ENCODE results near the gene NME7. TPM values are rescaled to one million over a fixed set of nuclear protein-coding genes. Genes with fewer than 3 reads are reported as not detected.

Gene NME7
- total RNA-seq, 2 experiments from 2014 or later = 7.1 to 8.5 TPM

GRCh38 chr1:169112241-169112640 lies 255.4 kb downstream of the NME7 start:
- DNase-seq = no peak
- Mint-ChIP-seq H3K27me3 (ENCODE audit: low read depth) (peaks cover 5% of the 10 kb centered on the region), H3K27ac (no peak overlapping the region), H3K4me1 (ENCODE audit: low read depth) (peaks cover 38% of the 10 kb centered on the region), H3K36me3 (ENCODE audit: low read depth) (peaks cover 10% of the 10 kb centered on the region), H3K4me3 (no peak overlapping the region), H3K9me3 (no peaks in the 10 kb centered on the region)
- intact Hi-C loops (cut with micrococcal nuclease) = no loop called here
- CTCF ChIA-PET = interaction anchor here (0.6 to 2.1 kb wide), 6 partner anchors 12 to 560 kb away, joined by 3 to 6 read pairs (median 3); no protein-coding TSS in a partner anchor

GRCh38 chr1:169111472-169111871 lies 256.1 kb downstream of the NME7 start:
- intact Hi-C loops (cut with micrococcal nuclease) = no loop called here

GRCh38 chr1:169110689-169111447 lies 256.7 kb downstream of the NME7 start:
- H3K36me3 Mint-ChIP-seq (ENCODE audit: low read depth) = peaks cover 10% of the 10 kb centered on the region
- CTCF ChIA-PET = interaction anchor here (1.5 kb wide), 1 partner anchor 11 kb away, joined by 3 read pairs; no protein-coding TSS in a partner anchor
- H3K27ac Mint-ChIP-seq = no peak overlapping the region
- peaks cover 7% of the 10 kb centered on the region for H3K27me3 Mint-ChIP-seq (ENCODE audit: low read depth)
- H3K9me3 Mint-ChIP-seq = no peaks in the 10 kb centered on the region
- peaks cover 38% of the 10 kb centered on the region for H3K4me1 Mint-ChIP-seq (ENCODE audit: low read depth)
- no peak overlapping the region for H3K4me3 Mint-ChIP-seq
- intact Hi-C loops (cut with micrococcal nuclease) = no loop called here
- DNase-seq = no peak

More at GRCh38 chr1:169111472-169111871, 256.1 kb downstream of the NME7 start:
- CTCF ChIA-PET = interaction anchor here (0.6 to 2.1 kb wide), 3 partner anchors 12 to 237 kb away, joined by 3 to 6 read pairs (median 3); no protein-coding TSS in a partner anchor
- no peak overlapping the region for H3K4me3 Mint-ChIP-seq
- no peaks in the 10 kb centered on the region for H3K9me3 Mint-ChIP-seq
- H3K4me1 Mint-ChIP-seq (ENCODE audit: low read depth) = peaks cover 41% of the 10 kb centered on the region
- no peak overlapping the region for H3K27ac Mint-ChIP-seq
- H3K27me3 Mint-ChIP-seq (ENCODE audit: low read depth) = peaks cover 7% of the 10 kb centered on the region
- peaks cover 10% of the 10 kb centered on the region for H3K36me3 Mint-ChIP-seq (ENCODE audit: low read depth)
- DNase-seq = no peak

DNA sequence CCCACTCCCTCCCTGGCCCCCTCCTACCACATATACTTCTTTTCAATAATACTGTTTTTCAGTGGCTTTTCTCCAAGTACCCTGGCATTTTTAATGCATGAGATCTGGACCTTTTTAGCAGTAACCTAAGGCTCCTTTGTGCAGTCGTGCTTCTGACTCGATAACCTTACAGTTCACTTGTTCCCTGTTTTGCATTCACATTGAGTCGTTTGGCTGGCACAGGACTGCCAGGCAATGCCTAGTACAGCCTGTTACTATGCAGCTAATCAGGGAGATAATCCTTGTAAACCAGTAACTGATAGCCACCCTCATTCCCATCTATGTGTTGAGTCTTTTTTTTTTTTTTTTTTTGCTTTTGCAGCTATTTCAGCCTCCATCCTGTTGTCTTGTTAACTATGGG lies 257.4 kb downstream of the NME7 start:
- Mint-ChIP-seq H3K27ac (no peak overlapping the region), H3K9me3 (no peaks in the 10 kb centered on the region), H3K4me3 (no peak overlapping the region), H3K27me3 (ENCODE audit: low read depth) (peaks cover 7% of the 10 kb centered on the region), H3K4me1 (ENCODE audit: low read depth) (peaks cover 38% of the 10 kb centered on the region), H3K36me3 (ENCODE audit: low read depth) (peaks cover 10% of the 10 kb centered on the region)
- CTCF ChIA-PET = interaction anchor here (1.2 kb wide), 1 partner anchor 129 kb away, joined by 3 read pairs; no protein-coding TSS in a partner anchor
- intact Hi-C loops (cut with micrococcal nuclease) = no loop called here
- DNase-seq = no peak

DNA sequence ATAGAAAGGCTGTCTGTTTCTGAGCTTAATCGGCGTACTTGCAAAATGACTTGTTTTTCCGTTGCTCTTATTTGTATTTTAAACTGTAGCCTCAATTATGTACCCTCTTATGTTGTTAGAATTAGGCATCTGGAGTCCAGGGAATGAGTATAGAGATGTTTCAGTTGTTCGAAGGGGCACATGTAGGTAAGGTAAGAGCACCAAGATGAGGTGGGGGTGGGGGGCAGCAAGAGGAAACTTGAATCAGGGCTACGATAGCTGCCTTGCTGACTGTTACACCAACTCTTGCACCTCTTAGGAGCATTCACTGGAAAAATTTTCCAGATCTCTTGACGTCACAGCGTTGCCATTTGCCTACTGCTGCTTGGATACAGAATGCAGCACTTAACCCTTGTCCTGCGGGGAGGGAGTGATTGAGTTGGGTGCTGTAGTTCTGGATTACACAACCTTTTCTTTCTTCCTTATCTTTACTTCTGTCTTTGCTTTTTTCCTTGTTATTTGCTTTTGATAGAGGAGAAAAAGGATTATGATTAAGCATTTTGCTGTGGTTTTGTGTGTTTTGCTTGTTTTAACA lies 257.9 kb downstream of the NME7 start:
- intact Hi-C loops (cut with micrococcal nuclease) = loop anchor here (5.0 to 10.0 kb wide), 4 partner anchors 478 to 765 kb away; partner anchors contain the start of genes F5 and SELL
- no peak overlapping the region for H3K27ac Mint-ChIP-seq
- DNase-seq = no peak
- no peak overlapping the region for H3K4me3 Mint-ChIP-seq
- H3K9me3 Mint-ChIP-seq = no peaks in the 10 kb centered on the region
- CTCF ChIA-PET = interaction anchor here (0.6 to 1.2 kb wide), 2 partner anchors 129 to 447 kb away, joined by 3 to 4 read pairs; no protein-coding TSS in a partner anchor
- H3K4me1 Mint-ChIP-seq (ENCODE audit: low read depth) = peaks cover 43% of the 10 kb centered on the region
- peaks cover 10% of the 10 kb centered on the region for H3K36me3 Mint-ChIP-seq (ENCODE audit: low read depth)
- H3K27me3 Mint-ChIP-seq (ENCODE audit: low read depth) = peaks cover 13% of the 10 kb centered on the region

GRCh38 chr1:169108863-169109560 lies 258.6 kb downstream of the NME7 start:
- Mint-ChIP-seq H3K9me3 (no peaks in the 10 kb centered on the region), H3K27ac (no peak overlapping the region), H3K4me3 (no peak overlapping the region), H3K4me1 (ENCODE audit: low read depth) (peaks cover 43% of the 10 kb centered on the region), H3K27me3 (ENCODE audit: low read depth) (peaks cover 15% of the 10 kb centered on the region), H3K36me3 (ENCODE audit: low read depth) (peaks cover 10% of the 10 kb centered on the region)
- CTCF ChIA-PET = interaction anchor here (0.6 to 1.2 kb wide), 3 partner anchors 10 to 446 kb away, joined by 3 to 5 read pairs (median 4); no protein-coding TSS in a partner anchor
- intact Hi-C loops (cut with micrococcal nuclease) = loop anchor here (1.0 to 10.0 kb wide), 5 partner anchors 118 to 764 kb away; partner anchors contain the start of genes F5 and SELL
- peak; percentile 34 for DNase-seq

- peaks cover 6% of the 10 kb centered on the region for H3K36me3 Mint-ChIP-seq (ENCODE audit: low read depth)
- no peaks in the 10 kb centered on the region for H3K9me3 Mint-ChIP-seq
- peaks cover 15% of the 10 kb centered on the region for H3K27me3 Mint-ChIP-seq (ENCODE audit: low read depth)
- H3K4me1 Mint-ChIP-seq (ENCODE audit: low read depth) = peaks cover 43% of the 10 kb centered on the region
- intact Hi-C loops (cut with micrococcal nuclease) = loop anchor here (1.0 to 10.0 kb wide), 5 partner anchors 117 to 763 kb away; partner anchors contain the start of genes F5 and SELL
- CTCF ChIA-PET = interaction anchor here (0.9 kb wide), 1 partner anchor 509 kb away, joined by 3 read pairs; no protein-coding TSS in a partner anchor
- H3K4me3 Mint-ChIP-seq = peak overlapping the region; percentile 77
- H3K27ac Mint-ChIP-seq = no peak overlapping the region
- no peak for DNase-seq
These were observed 259.4 kb downstream of the NME7 start for GRCh38 chr1:169108223-169108622.

DNA sequence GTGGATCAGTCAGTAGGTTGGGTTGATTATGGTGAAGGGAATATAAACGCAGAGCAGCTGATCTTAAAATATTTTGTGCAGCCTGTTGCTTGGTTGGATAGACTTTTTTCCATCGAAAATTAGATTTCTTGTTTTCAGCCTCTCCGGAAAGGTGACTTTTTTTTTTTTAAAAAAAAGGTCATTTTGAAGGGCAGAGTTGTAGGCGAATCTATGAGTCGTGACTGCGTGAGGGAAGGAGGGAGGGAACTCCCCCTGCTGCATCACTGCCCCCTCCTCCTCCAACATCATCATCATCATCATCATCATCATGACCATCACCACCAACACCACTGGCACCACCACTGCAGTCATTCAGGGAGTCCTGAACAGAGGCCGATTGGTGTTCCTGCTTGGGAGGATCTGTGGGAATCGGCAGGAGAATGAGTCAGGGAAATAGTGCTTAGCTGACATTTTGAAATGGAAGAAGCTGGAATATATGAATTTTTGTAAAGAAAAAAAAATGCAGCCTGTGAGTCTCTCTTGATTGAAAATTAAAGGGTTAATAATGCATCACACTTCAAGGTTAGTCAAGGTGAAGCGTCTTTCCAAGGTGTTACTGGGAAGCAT lies 259.9 kb downstream of the NME7 start:
- peak; percentile 54 for DNase-seq
- Mint-ChIP-seq H3K9me3 (no peaks in the 10 kb centered on the region), H3K4me3 (peak overlapping the region; percentile 77), H3K4me1 (ENCODE audit: low read depth) (peaks cover 43% of the 10 kb centered on the region), H3K36me3 (ENCODE audit: low read depth) (peaks cover 6% of the 10 kb centered on the region), H3K27ac (peak overlapping the region; percentile 31), H3K27me3 (ENCODE audit: low read depth) (peaks cover 15% of the 10 kb centered on the region)
- CTCF ChIA-PET = interaction anchor here (0.6 to 0.9 kb wide), 5 partner anchors 63 to 1877 kb away, joined by 3 read pairs; no protein-coding TSS in a partner anchor
- intact Hi-C loops (cut with micrococcal nuclease) = loop anchor here (1.0 to 10.0 kb wide), 8 partner anchors 116 to 763 kb away; partner anchors contain the start of genes F5 and SELL

DNA sequence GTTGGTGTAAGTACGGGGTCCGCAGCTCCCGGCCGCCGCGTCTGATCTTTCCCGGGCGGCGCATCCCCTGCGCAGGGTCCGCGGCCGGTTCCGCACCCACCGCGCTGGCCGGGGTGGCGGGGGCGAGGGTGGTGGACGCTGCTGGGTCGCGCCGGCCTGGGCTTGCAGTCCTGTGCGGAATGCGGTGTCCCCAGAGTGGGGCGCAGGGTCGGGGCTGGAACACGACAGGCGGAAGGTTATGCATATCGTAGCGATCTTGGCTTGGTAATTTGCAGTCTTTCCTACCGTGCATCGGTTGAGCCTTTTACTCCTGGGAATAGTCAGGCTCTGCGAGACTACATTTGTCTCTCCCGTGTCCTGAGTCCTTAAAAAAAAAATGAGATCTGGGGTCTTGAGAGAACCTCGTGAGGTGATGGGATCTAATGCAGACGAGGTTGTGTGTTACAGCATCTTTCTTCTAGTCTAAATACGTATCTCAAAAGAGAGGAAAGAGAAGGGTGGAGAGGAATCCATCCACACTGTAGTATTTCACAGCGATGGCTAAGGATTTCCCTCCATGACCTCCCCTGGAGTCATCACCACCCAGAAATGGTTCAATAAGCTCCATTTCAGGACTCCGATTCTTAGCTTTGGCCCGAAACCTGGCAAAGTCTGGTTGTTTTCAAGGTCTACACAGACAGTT lies 260.5 kb downstream of the NME7 start:
- CTCF ChIA-PET = interaction anchor here (0.6 to 0.9 kb wide), 5 partner anchors 63 to 1877 kb away, joined by 3 read pairs; no protein-coding TSS in a partner anchor
- no peak for DNase-seq

GRCh38 chr1:169106095-169106920 lies 261.3 kb downstream of the NME7 start, which contains the start of gene ATP1B1:
TSS of gene ATP1B1 (plus strand) at chr1:169106690. CDS start at chr1:169106830, 140 bp downstream.
- Mint-ChIP-seq H3K27ac (peak within 1 kb of the TSS; percentile 16), H3K27me3 (ENCODE audit: low read depth) (peaks cover 15% of the 10 kb centered on the region), H3K4me3 (peak within 1 kb of the TSS; percentile 77), H3K36me3 (ENCODE audit: low read depth) (no peaks in the 10 kb centered on the region), H3K4me1 (ENCODE audit: low read depth) (peaks cover 43% of the 10 kb centered on the region), H3K9me3 (no peaks in the 10 kb centered on the region)
- peak; percentile 78 for DNase-seq
- intact Hi-C loops (cut with micrococcal nuclease) = loop anchor here (1.0 to 10.0 kb wide), 11 partner anchors 33 to 762 kb away; partner anchors contain the start of genes F5, NME7 and SELL
- CTCF ChIA-PET = no interaction called here

More for the DNA sequence above, 260.5 kb downstream of the NME7 start:
- Mint-ChIP-seq H3K9me3 (no peaks in the 10 kb centered on the region), H3K27me3 (ENCODE audit: low read depth) (peaks cover 15% of the 10 kb centered on the region), H3K4me1 (ENCODE audit: low read depth) (peaks cover 43% of the 10 kb centered on the region), H3K4me3 (peak overlapping the region; percentile 77), H3K36me3 (ENCODE audit: low read depth) (peaks cover under 1% of the 10 kb centered on the region), H3K27ac (peak overlapping the region; percentile 12)
- intact Hi-C loops (cut with micrococcal nuclease) = loop anchor here (1.0 to 10.0 kb wide), 11 partner anchors 32 to 762 kb away; partner anchors contain the start of genes F5, NME7 and SELL
